HG02938 (cell line): ENCODE data around the gene ERC2.
"Not testable (repeated sequence)": the region's sequence is repeated elsewhere in the genome, so short reads cannot be mapped to it uniquely, and the experiment has no call there.

ENCODE experiments used
- ATAC-seq: cut with Tn5 transposase; IDR thresholded peaks from one replicate; pipeline ENCODE4 v1.9.1; 2021; ENCODE audit warnings: mild to moderate bottlenecking, moderate library complexity; ENCODE audit not compliant: unreplicated experiment

ERC2 gene

DNA sequence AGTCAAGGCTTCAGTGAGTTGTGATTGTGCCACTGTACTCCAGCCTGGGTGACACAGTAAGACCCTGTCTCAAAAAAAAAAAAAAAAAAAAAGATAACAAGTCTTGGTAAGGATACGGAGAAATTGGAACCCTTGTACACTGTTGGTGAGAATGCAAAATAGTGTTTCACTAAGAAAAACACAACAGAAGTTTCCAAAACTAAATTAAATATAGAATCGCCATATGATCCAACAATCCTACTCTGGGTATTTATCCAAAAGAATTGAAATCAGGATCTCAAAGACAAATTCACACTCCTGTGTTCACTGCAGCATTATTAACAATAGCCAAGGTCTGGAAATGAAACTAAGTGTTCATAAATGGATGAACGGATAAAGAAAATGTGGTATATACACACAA, 149.4 kb downstream of the ERC2 start:
- no peak for ATAC-seq

DNA sequence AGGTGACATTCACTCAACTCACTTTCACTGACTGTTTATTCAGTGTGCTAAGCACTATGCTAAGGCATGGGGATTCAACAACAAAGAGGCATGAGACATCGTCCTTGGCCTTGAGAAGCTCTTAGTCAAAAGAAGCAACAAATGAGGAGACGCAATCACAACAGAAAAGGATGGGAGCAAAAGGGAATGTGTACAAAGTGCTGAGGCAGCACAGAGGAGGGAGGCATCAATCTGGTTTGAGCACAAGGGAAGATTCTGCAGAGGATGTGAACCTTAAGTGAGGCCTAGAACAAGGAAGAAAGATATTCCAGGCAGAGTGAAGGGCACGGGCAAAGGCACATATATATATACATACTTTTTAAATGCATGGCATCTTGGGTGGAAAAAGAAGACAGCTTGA, 151.3 kb downstream of the ERC2 start:
- no peak for ATAC-seq

DNA sequence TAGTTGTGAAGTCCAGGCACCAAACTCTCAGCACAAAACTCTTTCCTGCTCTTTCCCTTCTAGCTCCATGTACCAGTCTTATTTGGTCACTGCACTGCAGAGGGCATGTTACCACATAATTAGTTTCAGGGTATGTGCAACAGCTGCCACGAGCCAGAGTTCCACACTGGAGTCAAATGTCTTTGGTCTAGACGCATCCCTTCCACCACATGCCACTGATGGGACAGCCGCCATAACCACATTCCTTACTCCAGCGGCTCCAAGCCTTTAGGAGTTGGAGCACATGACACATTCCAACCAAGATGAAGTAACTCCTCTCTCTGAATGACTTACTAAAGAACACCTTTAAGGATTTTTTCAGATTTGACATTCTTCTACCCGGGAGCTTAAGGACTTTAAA, 153.4 kb downstream of the ERC2 start:
- ATAC-seq, result no peak

GRCh38 chr3:56309465-56309864, 158.8 kb downstream of the ERC2 start:
- no peak for ATAC-seq

GRCh38 chr3:56308471-56308870, 159.8 kb downstream of the ERC2 start:
- no peak for ATAC-seq

- no peak for ATAC-seq
Measured at GRCh38 chr3:56304069-56304468, 164.2 kb downstream of the ERC2 start.

DNA sequence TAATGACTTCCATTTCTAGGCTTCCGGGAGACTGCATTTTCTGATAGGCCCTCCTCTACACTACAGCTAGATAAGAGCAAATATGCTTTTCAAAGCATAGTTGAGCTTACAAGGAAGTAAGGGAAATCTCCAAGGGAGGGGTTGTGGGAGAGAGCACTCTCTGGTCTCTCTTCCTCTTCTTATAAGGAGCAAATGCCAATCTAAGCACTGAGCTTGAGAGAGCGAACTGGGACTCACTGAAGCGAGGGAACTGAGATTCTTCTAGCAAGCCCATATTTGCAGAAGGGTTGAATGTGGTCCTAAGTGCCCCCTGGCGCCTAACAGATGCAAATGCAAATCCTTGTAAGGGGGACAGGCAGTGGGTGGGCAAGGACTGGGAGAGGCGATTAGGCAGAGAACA, 164.8 kb downstream of the ERC2 start:
- peak; percentile 79 for ATAC-seq

DNA sequence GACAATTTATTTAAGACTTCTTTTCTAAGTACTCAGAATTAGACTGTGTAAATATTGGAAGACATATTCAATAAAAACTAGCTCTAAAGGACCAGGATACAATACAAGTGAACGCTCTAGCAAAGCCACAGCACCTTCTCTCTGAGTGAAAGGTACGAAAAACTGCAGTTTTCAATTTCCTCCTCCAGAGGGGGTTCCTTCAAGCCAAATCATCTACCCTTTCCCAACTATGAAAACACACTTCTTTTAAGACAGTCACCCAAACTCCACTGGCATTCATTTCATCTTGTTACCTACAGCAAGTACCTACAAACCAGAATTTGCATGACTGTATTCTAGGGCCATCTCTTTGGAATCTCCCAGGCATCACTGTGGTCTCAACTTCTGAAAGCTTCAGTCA, 165.8 kb downstream of the ERC2 start:
- no peak for ATAC-seq

- no peak for ATAC-seq
Measured at GRCh38 chr3:56297281-56297840, 170.9 kb downstream of the ERC2 start.

GRCh38 chr3:56296361-56296760, 171.9 kb downstream of the ERC2 start:
- no peak for ATAC-seq

GRCh38 chr3:56295161-56295560, 173.1 kb downstream of the ERC2 start:
- no peak for ATAC-seq

GRCh38 chr3:56294286-56294685, 174.0 kb downstream of the ERC2 start:
- no peak for ATAC-seq

DNA sequence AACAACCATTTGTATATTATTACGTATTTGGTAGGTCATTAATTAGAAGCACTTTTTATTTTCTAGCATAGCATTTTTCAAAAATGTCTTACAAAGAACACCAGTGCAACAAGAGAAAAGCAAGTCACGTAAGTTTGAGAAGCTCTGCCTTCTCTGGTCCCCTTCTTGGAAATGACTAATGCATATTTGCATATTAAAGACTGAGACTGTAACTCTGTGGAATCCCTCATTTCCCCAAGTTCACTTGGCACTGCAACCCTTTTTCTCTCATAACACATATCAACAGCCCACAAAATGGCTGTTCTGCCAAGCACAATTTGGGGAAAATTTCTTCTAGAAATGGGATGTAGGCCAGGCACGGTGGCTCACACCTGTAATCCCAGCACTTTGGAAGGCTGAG, 176.3 kb downstream of the ERC2 start:
- no peak for ATAC-seq

DNA sequence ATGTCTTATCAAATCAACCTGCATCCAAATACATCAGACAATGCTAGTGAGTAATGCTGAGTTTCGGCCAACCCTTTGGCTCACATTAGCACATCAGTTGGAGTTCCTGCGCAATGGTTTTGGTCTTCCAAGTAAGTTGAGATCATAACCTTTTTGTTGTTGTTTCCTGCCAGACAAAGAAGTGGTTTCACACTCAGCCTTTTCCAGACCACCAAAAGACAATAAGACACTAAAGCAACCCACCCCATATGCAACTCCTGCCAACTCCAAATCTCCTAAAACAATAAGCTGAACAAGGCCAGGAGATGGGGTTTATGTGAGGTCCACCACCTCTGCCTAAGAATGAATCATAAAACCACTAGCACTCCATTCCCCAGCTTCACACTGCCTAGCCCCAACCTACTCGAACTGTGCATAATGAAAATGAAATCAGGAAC, 177.0 kb downstream of the ERC2 start:
- no peak for ATAC-seq

- ATAC-seq, result no peak
Measured at GRCh38 chr3:56290374-56290773, 177.9 kb downstream of the ERC2 start.

DNA sequence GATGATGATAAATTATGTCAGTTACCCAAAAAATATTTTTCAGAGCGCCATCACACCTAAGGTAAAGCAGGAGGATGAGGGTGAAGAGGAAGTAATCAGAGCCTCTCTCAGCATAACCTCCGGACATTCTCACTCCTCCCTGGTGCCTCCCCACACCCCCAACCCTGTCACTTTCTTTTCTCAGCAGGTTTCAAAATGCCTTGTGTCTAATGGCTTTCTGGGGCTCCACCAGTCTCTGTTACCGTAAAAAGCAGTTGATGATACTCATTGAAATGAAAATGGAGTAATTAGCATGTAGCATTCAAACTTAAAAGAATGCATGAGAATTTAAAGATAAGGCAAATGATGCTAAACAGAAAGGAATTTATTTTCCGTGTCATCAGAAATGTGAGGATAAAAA, 180.0 kb downstream of the ERC2 start:
- ATAC-seq, result no peak

DNA sequence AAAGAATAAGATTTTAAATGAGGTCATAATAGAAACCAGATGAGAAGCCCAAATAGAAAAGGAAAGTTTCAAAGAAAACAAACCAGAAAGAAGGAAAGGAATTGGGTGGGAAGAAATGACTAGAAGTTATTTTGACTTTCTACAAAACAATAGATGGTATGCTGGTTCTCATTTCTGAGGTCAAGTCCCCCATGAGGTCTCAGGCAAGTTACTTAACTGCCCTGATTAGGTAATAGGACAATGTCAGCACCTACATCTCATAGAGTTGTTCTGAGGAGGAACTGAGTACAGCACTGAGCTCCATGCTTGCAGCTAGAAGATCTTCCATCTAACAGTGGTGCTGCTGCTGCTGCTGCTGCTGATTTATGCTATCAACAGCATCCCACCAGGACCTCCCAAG, 185.9 kb downstream of the ERC2 start:
- no peak for ATAC-seq

GRCh38 chr3:56277236-56277635, 191.0 kb downstream of the ERC2 start:
- ATAC-seq, result no peak

DNA sequence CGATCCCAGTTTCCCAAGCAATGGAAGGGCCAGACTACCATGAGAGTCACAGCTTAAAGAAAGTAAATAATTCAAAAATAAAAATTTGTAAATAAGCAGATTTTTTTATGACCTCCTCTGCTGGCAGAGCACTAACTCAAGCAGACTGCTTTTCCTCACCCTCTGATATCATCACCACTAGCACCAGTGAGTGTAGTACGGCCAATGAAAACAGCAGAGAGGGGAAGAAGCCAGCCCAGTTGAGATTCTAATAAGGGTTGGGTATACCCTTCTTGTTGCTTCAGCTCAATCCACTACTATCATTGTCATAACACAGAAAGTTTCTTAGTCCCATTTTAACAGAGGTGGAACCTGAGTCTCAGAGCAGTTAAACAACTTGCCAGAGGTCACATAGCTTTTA, 193.1 kb downstream of the ERC2 start:
- no peak for ATAC-seq

DNA sequence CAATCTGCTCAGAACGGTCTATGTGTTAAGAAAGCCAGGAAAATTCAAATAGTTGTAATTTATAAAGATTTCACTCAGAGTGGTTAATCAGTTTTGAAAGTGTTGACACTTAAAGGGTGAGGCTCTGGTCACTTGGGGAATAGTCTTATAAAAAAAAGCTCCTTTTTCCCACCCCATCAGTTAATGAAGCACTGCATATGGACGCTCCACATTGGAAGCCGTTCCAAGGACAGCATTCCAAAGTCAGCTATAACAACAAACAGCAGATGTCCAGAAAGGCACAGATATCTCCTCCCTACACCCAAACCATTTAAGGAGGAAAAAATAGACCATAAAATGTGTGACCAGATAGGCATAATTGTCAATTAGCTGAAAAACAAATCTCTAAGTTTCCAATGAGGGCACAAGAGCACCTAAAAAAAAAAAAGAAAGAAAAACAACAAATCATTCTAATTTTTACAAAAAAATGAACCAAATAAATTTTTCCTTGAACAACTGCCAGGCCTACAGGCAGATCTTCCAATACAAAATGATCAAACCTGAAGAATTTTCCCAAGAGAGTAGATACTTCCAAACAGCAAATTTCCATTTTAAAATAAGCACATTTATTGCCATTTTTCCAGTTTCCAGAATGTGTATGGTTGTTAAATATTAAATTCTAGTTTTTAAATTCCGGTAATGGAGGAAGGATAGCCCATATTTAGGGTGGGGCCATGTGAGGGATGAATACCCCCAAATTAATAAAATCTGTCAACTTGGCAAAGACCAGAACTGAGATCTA, 198.3 kb downstream of the ERC2 start:
- no peak for ATAC-seq

DNA sequence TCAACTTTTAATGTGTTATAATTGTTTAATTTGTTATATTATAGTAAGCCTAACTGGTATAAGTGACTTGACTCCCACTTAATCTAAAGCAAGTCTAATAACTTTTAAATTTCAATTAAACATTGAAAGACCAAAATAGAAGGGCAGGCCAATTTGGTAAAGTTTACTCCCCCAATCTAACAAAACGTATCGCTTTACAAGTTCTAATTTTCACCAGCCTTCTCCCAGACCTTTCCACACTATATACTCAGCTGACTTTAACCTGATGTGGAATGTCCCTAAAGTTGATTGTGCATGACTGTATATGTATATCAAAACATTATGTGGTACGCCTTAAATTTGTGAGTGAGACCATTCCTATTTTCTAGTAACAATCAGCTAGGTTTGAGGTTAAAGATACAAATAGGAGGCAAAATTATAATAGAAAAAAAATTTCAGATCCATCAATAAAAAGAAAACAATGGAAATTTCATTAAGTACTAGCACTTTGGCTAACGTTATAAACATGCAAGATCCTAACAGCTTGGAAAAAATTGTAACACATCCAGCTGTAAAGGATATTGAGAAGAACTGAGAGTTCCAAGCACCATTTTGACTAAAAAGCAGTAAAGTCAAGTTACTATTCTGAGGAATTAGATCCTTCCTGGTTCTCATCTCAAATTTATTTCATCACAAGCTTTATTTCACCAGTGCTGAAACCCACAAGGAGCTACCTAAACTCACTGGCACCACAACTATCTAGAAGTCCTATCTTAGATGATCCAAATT, 199.5 kb downstream of the ERC2 start:
- no peak for ATAC-seq

DNA sequence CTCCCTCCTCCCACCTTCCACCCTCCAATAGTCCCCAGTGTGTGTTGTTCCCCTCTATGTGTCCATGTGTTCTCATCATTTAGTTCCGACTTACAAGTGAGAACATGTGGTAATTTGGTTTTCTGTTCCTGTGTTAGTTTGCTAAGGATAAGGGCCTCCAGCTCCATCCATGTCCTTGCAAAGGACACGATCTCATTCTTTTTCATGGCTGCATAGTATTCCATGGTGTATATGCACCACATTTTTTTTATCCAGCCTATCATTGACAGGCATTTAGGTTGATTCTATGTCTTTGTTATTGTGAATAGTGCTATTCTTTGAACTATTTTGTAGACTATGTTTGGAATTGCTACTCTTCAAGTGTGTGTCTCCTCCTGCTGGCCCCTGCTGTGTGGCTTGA, 206.4 kb downstream of the ERC2 start:
- ATAC-seq, result not testable (repeated sequence)
